HG02981 (cell line): ENCODE data around the gene CLEC4G.

ENCODE experiments used
- ATAC-seq: cut with Tn5 transposase; IDR thresholded peaks from one replicate; pipeline ENCODE4 v1.9.1; 2021; ENCODE audit warnings: mild to moderate bottlenecking, moderate library complexity; ENCODE audit not compliant: unreplicated experiment

Gene CLEC4G

GRCh38 chr19:7729831-7730285 is 2.1 kb downstream of the CLEC4G start:
- ATAC-seq = no peak

GRCh38 chr19:7729211-7729610 is 2.7 kb downstream of the CLEC4G start:
- ATAC-seq = no peak

- no peak for ATAC-seq
These were observed 6.1 kb downstream of the CLEC4G start for GRCh38 chr19:7725791-7726190.

GRCh38 chr19:7722231-7722651 is 9.7 kb downstream of the CLEC4G start:
- ATAC-seq = no peak

GRCh38 chr19:7720351-7720750 is 11.6 kb downstream of the CLEC4G start:
- no peak for ATAC-seq

- no peak for ATAC-seq
These were observed 13.2 kb downstream of the CLEC4G start for GRCh38 chr19:7718668-7719067.

- ATAC-seq = no peak
These were observed 15.1 kb downstream of the CLEC4G start for GRCh38 chr19:7716762-7717161.

- ATAC-seq = no peak
These were observed 16.2 kb downstream of the CLEC4G start for GRCh38 chr19:7715671-7716070.

- no peak for ATAC-seq
These were observed 21.3 kb downstream of the CLEC4G start for GRCh38 chr19:7710616-7711015.

- ATAC-seq = no peak
These were observed 21.9 kb downstream of the CLEC4G start for GRCh38 chr19:7709932-7710460.

- ATAC-seq = no peak
These were observed 24.9 kb downstream of the CLEC4G start for GRCh38 chr19:7706955-7707456.

GRCh38 chr19:7706188-7706954 is 25.5 kb downstream of the CLEC4G start:
- no peak for ATAC-seq

GRCh38 chr19:7705387-7706187 is 26.3 kb downstream of the CLEC4G start:
- no peak for ATAC-seq

- no peak for ATAC-seq
These were observed 27.4 kb downstream of the CLEC4G start for GRCh38 chr19:7704280-7705060.

- ATAC-seq = no peak
These were observed 28.6 kb downstream of the CLEC4G start for GRCh38 chr19:7703332-7703731.

GRCh38 chr19:7701654-7702457 is 30.1 kb downstream of the CLEC4G start, which contains the start of gene FCER2:
TSS of gene FCER2 (minus strand) at chr19:7702131. CDS start at chr19:7699760, 2,371 bp downstream.
- peak; percentile 41 for ATAC-seq

- ATAC-seq = no peak
These were observed 30.8 kb downstream of the CLEC4G start for GRCh38 chr19:7701049-7701653.

GRCh38 chr19:7699417-7700401 is 32.2 kb downstream of the CLEC4G start:
- no peak for ATAC-seq
